ENCODE results near the gene RYR3. TPM values are rescaled to one million over a fixed set of nuclear protein-coding genes. Genes with fewer than 3 reads are reported as not detected.

RYR3 gene
- total RNA-seq, 1 experiment from 2014 or later: not detected

DNA sequence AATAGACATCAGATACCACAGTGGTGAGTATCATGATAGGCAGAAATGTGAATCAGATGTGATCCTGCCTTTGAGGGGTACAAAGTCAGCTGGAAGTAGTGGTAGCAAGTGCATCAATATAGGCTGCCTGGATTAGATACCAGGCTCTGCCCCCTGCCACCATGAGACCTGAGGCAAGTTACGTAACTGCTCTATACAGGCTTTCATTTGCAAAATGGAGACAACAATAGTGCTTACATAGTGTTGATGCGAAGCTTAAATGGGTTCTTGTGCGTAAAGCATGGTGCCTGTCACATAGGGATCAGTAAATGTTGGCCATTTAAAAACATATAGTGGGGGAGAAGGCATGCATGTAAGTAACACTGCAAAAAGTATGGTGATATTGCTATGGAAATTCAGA, 158.0 kb downstream of the RYR3 start:
- H3K27ac Mint-ChIP-seq (ENCODE audit: low read depth, unreplicated experiment): no peak overlapping the region
- POLR2A ChIA-PET: no interaction called here

DNA sequence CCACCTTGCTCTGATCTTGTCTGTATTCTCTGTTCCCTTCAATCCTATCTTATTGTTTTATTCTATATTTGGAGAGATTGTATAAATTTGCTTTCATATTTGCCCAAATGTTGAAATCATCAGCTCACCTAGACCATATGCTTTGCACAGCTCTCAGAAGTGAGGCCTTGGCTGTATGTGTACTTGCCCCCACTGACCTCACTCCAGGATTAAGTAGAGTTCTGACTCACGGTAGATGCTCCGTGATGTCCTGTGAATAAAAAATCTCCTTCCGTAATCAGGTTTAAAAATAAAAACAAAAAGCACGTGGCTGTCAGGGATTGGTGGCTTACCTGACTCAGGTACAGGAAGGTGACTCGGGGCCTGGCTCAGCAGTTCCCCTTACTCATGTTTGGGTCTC, 162.2 kb downstream of the RYR3 start:
- H3K9me3 Mint-ChIP-seq (ENCODE audit: unreplicated experiment): no peaks in the 10 kb centered on the region

More for the DNA sequence above, 158.0 kb downstream of the RYR3 start:
- Mint-ChIP-seq H3K4me3 (ENCODE audit: unreplicated experiment) (no peak overlapping the region), H3K9me3 (ENCODE audit: unreplicated experiment) (no peaks in the 10 kb centered on the region), H3K27me3 (ENCODE audit: insufficient read depth, unreplicated experiment) (peaks cover 18% of the 10 kb centered on the region), H3K36me3 (ENCODE audit: insufficient read depth, unreplicated experiment) (peaks cover 7% of the 10 kb centered on the region), H3K4me1 (ENCODE audit: insufficient read depth, unreplicated experiment) (no peaks in the 10 kb centered on the region)
- CTCF ChIA-PET: interaction anchor here (1.2 kb wide), 1 partner anchor 232 kb away, joined by 3 read pairs; no protein-coding TSS in a partner anchor
- intact Hi-C loops (cut with micrococcal nuclease): no loop called here
- no peak for DNase-seq (ENCODE audit: unreplicated experiment)
- BruUV-seq (replicated peaks): no TSS peak
- TF ChIP-seq, protein P1, sequence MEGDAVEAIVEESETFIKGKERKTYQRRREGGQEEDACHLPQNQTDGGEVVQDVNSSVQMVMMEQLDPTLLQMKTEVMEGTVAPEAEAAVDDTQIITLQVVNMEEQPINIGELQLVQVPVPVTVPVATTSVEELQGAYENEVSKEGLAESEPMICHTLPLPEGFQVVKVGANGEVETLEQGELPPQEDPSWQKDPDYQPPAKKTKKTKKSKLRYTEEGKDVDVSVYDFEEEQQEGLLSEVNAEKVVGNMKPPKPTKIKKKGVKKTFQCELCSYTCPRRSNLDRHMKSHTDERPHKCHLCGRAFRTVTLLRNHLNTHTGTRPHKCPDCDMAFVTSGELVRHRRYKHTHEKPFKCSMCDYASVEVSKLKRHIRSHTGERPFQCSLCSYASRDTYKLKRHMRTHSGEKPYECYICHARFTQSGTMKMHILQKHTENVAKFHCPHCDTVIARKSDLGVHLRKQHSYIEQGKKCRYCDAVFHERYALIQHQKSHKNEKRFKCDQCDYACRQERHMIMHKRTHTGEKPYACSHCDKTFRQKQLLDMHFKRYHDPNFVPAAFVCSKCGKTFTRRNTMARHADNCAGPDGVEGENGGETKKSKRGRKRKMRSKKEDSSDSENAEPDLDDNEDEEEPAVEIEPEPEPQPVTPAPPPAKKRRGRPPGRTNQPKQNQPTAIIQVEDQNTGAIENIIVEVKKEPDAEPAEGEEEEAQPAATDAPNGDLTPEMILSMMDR (IDR thresholded peaks at IDR 0.05; ENCODE audit: unreplicated experiment): no peak

DNA sequence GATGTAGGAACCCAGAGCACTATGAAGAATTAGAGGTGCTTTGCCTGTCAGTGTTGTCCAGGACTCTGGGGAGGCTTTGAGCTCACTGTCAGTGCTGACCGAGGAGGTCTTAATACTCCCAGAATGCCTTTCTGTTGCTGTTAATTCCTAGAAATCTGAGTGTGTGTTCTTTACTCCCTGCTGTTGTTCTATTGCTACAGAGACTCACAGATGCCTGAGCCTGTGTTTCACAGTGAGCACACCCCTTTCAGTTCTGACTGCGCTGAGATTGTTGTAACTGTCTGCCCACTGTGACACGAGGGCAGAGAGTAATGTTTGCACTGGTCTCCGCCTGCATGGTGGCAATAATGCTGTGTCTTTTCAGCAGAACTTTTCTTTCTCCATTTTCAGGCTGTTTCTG, 162.9 kb downstream of the RYR3 start:
- ChIA-PET POLR2A (no interaction called here), CTCF (no interaction called here)
- Mint-ChIP-seq H3K27ac (ENCODE audit: low read depth, unreplicated experiment) (no peak overlapping the region), H3K27me3 (ENCODE audit: insufficient read depth, unreplicated experiment) (no peaks in the 10 kb centered on the region), H3K9me3 (ENCODE audit: unreplicated experiment) (no peaks in the 10 kb centered on the region), H3K36me3 (ENCODE audit: insufficient read depth, unreplicated experiment) (peaks cover 7% of the 10 kb centered on the region), H3K4me3 (ENCODE audit: unreplicated experiment) (no peak overlapping the region), H3K4me1 (ENCODE audit: insufficient read depth, unreplicated experiment) (no peaks in the 10 kb centered on the region)
- TF ChIP-seq, protein P1 (IDR thresholded peaks at IDR 0.05; ENCODE audit: unreplicated experiment): no peak
- DNase-seq (ENCODE audit: unreplicated experiment): no peak
- intact Hi-C loops (cut with micrococcal nuclease): no loop called here
- no TSS peak for BruUV-seq (replicated peaks)

More for the DNA sequence above, 162.2 kb downstream of the RYR3 start:
- TF ChIP-seq, protein P1 (IDR thresholded peaks at IDR 0.05; ENCODE audit: unreplicated experiment): no peak
- Mint-ChIP-seq H3K27me3 (ENCODE audit: insufficient read depth, unreplicated experiment) (no peaks in the 10 kb centered on the region), H3K4me3 (ENCODE audit: unreplicated experiment) (no peak overlapping the region), H3K4me1 (ENCODE audit: insufficient read depth, unreplicated experiment) (no peaks in the 10 kb centered on the region), H3K36me3 (ENCODE audit: insufficient read depth, unreplicated experiment) (peaks cover 7% of the 10 kb centered on the region), H3K27ac (ENCODE audit: low read depth, unreplicated experiment) (no peak overlapping the region)
- no peak for DNase-seq (ENCODE audit: unreplicated experiment)
- BruUV-seq (replicated peaks): no TSS peak
- intact Hi-C loops (cut with micrococcal nuclease): no loop called here
- CTCF ChIA-PET: interaction anchor here (0.5 to 0.9 kb wide), 4 partner anchors 8 to 257 kb away, joined by 3 to 4 read pairs (median 3); no protein-coding TSS in a partner anchor
- POLR2A ChIA-PET: no interaction called here

GRCh38 chr15:33476076-33476475, 165.3 kb downstream of the RYR3 start:
- Mint-ChIP-seq H3K36me3 (ENCODE audit: insufficient read depth, unreplicated experiment) (peaks cover 7% of the 10 kb centered on the region), H3K4me1 (ENCODE audit: insufficient read depth, unreplicated experiment) (no peaks in the 10 kb centered on the region), H3K4me3 (ENCODE audit: unreplicated experiment) (no peak overlapping the region), H3K27ac (ENCODE audit: low read depth, unreplicated experiment) (no peak overlapping the region), H3K27me3 (ENCODE audit: insufficient read depth, unreplicated experiment) (no peaks in the 10 kb centered on the region), H3K9me3 (ENCODE audit: unreplicated experiment) (no peaks in the 10 kb centered on the region)
- intact Hi-C loops (cut with micrococcal nuclease): no loop called here
- CTCF ChIA-PET: no interaction called here
- POLR2A ChIA-PET: no interaction called here
- TF ChIP-seq, protein P1 (IDR thresholded peaks at IDR 0.05; ENCODE audit: unreplicated experiment): no peak
- BruUV-seq (replicated peaks): no TSS peak
- DNase-seq (ENCODE audit: unreplicated experiment): peak; percentile 11

Measured in MCF 10A (cell line).